NOMO-1 (cell line): ENCODE results near the gene SEH1L.
"Not testable (repeated sequence)": the region's sequence is repeated elsewhere in the genome, so short reads cannot be mapped to it uniquely, and the experiment has no call there.

ENCODE experiments used
- DNase-seq, 2 experiments: peaks; one replicate each; lab custom pipeline; 2025; ENCODE audit not compliant: unreplicated experiment in 2 of 2; lab: John Stamatoyannopoulos, UW

SEH1L gene

DNA sequence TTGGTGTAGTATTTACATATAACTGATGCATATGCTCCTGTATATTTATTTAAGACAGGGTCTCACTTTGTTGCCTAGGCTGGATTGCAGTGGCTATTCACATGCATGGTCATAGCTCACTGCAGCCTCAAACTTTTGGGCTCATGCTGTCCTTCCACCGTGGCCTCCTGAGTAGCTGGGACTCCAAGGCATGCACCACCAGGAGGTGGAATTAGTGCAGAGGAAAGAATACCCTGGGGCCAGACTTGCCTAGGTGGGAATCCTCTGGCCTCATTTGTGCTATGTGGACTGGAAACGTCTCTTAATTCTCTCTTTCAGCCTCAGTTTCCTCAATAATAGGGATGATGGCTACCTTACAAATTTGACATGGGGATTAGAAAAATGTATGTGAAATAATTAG is 45.6 kb downstream of the SEH1L start:
- DNase-seq: no peak

GRCh38 chr18:12995424-12995823 is 47.6 kb downstream of the SEH1L start:
- DNase-seq: no peak

DNA sequence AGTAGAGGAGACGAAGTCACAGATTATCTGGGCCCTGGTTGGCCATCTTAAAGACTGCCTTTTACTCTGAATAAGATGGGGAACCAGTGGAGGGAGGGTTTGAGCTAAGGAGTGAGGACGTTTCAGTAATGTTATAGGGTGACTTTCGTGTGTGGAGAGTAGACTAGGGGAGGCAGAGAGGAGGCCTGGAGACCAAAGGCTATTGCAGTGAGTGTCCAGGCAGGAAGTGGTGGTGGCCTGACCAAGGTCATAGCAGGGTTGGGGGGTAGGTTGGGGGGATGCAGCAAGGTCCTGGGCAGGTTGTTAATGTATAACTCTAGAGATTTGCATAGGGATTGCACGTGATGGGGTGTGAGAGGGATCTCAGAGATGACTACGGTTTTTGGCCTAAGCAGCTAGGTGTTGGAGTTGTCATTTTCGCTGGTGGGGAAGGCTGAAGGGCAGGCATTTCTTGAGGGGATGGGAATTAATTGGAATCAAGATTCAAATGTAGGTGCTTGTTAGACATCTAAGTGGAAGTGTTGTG is 48.2 kb downstream of the SEH1L start:
- no peak for DNase-seq

GRCh38 chr18:12996661-12997292 is 49.0 kb downstream of the SEH1L start:
- DNase-seq: no peak

DNA sequence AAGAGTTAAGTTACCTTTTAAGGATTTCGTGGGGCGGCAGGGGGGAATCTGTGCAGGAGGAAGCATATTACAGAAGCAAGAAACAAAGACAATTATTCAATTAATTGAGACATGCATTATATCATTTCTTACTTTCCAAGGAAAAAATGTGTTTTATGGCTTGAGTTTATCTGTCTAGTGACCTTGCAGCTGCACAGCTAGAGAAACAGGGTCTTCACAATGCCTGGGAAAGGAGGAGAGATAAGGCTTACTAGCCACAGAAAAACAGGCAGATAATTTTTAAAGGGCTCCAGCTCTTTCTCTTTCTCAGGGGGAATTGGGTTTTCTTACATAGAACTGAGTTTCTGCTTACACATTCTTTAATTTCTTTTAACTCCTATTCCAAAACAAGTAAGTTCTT is 49.5 kb downstream of the SEH1L start:
- DNase-seq: not testable (repeated sequence)

DNA sequence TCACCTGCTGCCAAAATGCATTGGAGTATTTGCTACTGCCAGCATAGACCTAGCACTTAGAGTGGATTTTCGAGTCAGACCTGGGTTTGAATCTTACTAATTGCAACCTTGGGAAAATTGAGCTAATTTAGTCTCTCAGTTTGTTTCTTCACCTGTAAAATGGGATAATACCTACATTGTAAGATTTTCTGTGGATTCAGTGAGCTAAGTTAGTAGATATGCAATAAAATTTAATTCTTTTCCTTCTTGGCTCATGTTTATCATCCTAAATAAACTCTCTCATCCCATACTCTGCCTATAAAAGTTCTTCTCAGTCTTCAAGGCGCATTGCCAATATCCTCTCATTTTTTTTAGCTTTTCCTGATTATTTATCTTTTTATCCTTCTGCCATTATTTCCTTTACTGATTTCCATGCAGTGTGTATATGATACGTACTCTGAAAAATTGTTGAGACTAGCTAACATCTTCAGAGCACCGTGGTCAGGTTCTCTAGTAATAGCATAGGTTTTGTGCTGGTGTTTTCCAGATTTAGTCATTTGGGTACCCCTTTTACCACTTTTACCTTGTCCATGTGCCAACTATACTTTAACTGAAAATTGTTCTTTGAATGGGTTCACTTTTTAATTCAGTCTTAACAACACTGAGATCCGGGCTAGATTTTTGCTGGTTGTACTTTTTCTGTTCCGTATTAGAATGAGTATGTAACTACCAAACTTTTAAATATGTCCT is 50.7 kb downstream of the SEH1L start:
- no peak for DNase-seq

- peak in 1 of 2 experiments; percentile 5 for DNase-seq
Observed at GRCh38 chr18:13003466-13003896, 55.7 kb downstream of the SEH1L start.

DNA sequence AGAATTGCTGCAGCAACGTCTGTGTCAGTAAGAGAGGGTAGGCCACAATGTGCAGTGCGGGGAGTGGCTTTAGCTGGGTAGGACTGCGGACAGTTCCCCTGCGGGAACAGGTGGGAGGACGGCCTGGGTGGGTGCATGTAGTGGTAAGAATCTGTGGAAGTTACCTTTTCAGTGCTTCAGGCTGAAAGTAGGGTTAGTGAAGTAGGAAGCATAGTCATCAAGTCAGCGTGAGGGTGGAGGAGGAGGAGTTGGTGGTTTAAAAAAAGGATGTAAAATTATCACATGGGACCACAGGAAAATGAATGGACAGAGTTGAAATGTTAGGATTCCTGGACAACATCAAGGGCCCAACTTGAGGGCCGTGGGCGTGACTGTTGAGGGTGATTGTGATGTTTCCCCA is 56.6 kb downstream of the SEH1L start:
- no peak for DNase-seq

DNA sequence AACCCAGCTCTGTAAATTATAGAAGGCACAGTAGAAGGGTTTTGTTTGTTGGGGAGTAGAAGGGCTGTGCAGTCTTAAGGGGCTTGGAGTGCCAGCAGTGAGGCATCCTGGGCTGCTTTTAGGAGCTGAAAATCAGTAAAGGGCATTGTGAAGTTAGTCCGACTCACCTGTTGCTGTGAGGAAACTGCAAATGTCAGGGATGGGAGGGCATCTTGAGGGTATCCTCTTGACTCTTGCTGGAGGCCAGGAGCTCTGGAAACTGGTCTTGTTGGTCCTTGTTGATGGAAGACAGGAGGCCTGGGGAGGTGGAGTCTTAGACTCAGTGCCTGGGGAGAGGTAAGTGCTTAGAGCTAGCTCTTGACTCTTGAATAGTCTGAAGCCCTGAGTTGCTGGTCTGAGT is 57.5 kb downstream of the SEH1L start:
- no peak for DNase-seq

- no peak for DNase-seq
Observed at GRCh38 chr18:13006531-13007247, 58.9 kb downstream of the SEH1L start.

DNA sequence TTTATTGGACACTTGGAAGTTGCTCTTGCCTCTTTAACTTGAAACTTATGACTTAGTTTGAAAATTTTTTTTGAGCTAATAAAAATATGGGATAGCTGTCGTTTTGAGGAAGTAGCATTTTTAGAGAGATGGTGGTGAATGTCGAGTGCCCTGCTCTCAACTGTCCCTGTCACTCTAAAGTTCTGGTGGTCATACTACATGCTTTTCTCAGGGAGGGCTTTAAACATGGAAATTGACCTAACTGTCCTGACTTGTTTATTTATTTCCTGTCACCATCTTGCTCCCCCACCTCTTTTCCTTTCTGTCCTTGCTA is 59.4 kb downstream of the SEH1L start:
- peak in 1 of 2 experiments; percentile 8 for DNase-seq

DNA sequence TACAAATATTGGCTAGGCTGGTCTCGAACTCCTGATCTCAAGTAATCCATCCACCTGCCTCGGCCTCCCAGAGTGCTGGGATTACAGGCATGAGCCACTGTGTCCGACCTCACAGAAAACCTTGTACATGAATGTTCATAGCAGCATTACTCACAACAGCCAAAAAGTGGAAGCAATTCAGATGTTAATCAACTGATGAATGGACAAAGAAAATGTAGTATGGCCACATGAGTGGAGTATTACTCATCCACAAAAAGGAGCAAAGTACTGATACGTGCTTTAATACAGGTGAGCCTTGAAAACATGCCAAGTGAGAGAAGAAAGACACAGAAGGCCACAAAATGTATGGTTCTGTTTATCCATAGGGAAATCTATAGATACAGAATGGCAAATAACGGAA is 63.9 kb downstream of the SEH1L start:
- DNase-seq: no peak

DNA sequence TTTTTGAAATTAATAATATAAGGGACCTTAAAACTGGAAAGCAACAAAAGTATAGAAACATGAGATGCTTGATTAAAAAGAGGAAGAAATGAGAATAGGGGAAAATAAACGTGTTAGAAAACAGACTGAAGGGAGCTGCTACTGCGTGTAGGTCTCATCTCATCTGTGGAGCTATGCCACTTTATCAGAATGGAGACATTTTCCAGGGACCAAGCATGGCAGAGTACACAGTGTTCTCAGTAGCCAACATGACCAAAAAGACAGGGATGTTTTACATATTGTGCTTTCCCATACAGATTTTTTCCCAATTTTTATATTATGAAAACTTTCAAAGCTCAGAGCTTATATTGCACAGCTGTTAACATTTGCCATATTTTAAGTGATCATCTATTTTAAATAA is 66.4 kb downstream of the SEH1L start:
- no peak for DNase-seq

DNA sequence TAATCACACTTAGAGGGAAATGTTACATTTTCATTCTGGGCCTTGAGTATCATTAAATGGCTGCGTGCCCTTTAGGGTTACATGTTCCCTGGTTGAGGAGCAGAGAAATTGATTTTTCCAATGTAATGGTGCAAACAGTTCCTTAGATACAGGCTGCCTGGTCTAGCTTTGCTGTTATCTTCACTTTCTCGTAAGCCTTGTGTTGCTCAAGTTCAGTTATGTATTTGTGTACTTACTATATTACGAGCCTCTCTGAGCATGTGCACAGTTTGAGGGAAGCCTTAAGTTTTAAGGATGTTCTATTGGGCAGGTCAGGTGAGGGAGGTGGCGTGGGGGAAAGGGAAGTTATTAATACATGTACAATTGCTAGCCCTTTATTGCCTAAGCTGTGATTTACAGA is 67.0 kb downstream of the SEH1L start:
- no peak for DNase-seq

DNA sequence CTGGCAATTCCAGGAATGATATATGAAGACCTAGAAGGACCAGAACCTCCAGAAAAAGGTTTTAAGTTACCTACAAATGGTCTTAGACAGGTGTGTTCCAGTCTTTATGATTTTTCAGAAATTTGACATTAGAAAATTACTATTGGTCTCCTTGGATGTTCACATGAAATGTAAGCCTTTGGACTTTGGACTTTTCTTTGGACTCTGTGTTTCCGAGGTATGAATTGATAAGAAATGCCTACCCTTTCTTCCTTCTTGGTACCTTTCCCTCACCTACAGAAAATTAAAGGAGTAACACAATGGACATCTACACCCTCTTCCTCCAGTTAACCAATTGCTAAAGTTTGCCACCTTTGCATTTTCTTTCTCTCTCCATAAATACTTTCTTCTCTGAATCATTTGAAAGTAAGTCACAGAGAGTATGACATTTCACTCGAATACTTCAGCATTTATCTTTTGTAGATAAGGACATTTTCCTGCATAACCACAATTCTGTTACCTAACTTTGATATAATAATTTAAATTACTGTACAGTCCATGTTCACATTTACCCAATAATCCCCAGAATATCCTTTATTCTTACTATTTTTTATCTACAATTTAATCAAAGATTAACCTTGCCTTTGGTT is 69.5 kb downstream of the SEH1L start:
- no peak for DNase-seq

GRCh38 chr18:13018374-13018773 is 70.6 kb downstream of the SEH1L start:
- DNase-seq: no peak

GRCh38 chr18:13019301-13019700 is 71.5 kb downstream of the SEH1L start:
- no peak for DNase-seq

DNA sequence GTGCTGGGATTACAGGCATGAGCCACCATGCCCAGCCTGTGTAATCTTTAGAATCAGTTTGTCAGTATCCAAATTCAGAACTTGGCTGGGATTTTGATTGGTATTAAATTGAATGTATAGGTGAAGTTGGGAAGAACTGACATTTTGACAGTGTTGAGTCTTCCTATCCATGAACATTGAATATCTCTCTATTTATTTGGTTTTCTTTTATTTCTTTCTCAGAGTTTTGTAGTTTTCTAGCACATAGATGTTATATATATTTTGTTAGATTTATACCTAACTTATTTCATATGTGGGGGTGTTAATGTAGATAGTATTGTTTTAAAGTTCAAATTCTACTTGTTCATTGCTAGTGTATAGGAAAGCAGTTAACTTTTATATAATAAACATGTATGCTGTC is 74.8 kb downstream of the SEH1L start:
- no peak for DNase-seq

- DNase-seq: no peak
Observed at GRCh38 chr18:13025233-13025632, 77.4 kb downstream of the SEH1L start.

DNA sequence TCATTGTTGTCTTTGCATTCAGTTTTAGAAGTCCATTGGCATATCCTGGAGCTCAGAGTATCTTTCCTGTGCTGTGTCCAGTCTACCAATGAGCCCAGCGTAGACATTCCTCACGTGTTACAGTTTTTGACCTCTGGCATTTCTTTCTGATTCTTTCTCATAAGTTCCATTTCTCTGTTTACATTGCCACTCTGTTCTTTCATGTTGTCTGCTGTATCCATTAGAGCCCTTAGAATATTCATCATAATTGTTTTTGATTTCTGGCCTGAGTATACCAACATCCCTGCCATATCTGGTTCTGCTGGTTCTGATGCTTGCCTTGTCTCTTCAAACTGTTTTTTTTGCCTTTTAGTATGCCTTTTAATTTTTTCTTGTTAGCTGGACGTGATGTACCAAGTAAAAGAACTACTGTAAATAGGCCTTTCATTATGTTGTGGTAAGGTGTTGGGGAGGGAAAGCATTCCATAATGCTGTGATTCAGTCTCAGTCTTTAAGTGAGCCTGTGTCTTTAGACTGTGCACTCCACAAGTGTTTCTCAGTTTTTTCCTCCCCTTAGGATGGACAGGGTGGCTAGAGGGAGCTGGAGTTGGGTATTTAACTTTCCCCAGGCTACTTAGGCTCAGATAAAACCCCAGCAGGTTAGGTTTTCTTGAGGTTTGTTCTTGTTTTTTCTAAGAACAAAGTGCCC is 78.9 kb downstream of the SEH1L start:
- no peak for DNase-seq

DNA sequence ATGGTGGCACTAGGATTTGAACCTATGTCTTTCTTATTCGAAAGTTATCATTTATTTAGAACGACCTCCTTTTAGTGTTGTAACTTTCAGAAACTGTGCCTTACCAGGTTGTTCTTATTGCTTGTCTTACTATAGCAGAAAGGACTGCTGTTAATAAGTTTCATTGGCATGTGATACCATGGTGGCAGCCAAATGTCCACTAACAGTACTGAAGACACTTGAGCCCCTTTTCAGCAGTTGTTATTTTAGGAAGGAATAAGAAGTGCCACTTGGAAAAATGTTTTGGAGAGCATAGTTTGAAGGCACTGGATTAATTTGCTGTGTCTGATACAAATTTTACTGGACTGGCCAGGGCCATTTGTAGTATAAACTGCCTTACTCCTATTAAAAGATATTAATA is 81.1 kb downstream of the SEH1L start:
- no peak for DNase-seq
